ENCODE data around the gene OR6P1.

- TF ChIP-seq EZH2 (IDR thresholded peaks at IDR 0.05; ENCODE audit: insufficient read depth, poor library complexity, severe bottlenecking) (no peak), EZH2phosphoT487 (IDR thresholded peaks at IDR 0.05; ENCODE audit: insufficient read depth, low read depth) (no peak)
Measured at GRCh38 chr1:158516966-158517365, 53.4 kb downstream of the OR6P1 start.
